Cardiac septum (tissue), 1 donor: ENCODE data around the gene FALEC. TPM values are rescaled to one million over a fixed set of nuclear protein-coding genes. Genes with fewer than 3 reads are reported as not detected.
A peak's percentile ranks its signal among the peaks of the same experiment; 100 is the strongest.

Experiments
- DNase-seq: peaks from one replicate; pipeline ENCODE4 v3.0.0-alpha.2; 2020; ENCODE audit warnings: low spot score
- intact Hi-C: fragments of 100-400 bp; cut with DNase I; formaldehyde crosslinking; loops from one replicate; pipeline ENCODE4 v1.14.0; 2022
- total RNA-seq: library from RNA; stranded (reverse); fragmentation: NEBNext Ultra II Directional; extraction: Animal tissue kit (Norgen Biotek cat#: 25700); gene quantifications from one replicate; pipeline ENCODE4 v1.2.1, GENCODE V29; 2021
- donor health status: DM: no; HTN: no; CAD: no.

FALEC gene
- total RNA-seq, 1 donor from 2014 or later: 0.46 TPM

DNA sequence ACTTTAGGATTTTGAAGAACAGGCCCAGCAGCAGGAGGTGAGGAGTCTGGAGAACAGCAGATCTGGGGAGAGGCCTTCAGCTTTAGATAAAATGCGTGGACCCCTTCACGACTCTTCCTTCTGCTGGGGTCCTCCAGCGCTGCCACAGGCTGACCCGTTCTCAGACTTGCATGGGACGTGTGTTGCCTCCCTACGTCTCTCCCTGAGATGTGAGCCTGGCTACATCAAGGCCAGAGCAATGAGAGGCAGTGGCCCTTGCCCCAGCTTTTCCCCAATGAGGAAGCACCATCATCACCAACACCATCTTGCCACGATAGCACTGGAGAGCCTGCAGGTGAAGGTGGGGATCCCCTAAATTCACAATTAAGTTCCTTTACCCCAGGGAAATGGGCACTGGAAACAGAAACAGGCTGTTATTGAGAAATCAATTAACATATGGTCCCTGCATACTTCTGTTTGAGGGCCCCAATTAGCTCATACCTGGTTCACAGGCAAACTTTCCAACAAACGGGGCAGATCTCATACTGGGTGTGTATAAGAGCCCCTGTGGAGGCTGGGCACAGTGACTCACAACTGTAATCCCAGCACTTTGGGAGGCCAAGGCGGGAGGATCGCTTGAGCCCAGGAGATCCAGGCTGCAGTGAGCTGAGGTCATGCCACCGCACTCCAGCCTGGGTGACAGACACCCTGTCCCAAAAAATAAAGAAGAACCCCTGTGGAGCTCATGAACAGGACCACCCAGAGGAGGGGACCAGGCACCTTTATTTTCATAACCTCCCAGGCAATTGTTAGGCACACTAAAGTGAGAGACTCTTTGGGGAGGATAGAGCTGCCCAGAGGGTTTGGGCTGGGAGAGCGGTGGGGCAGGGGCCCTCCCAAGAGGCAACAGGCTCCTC, 21.5 kb downstream of the FALEC start:
- no peak for DNase-seq
- intact Hi-C loops: no loop called here

GRCh38 chr1:150537732-150538684, 22.5 kb downstream of the FALEC start:
- DNase-seq: no peak
- intact Hi-C loops: no loop called here

DNA sequence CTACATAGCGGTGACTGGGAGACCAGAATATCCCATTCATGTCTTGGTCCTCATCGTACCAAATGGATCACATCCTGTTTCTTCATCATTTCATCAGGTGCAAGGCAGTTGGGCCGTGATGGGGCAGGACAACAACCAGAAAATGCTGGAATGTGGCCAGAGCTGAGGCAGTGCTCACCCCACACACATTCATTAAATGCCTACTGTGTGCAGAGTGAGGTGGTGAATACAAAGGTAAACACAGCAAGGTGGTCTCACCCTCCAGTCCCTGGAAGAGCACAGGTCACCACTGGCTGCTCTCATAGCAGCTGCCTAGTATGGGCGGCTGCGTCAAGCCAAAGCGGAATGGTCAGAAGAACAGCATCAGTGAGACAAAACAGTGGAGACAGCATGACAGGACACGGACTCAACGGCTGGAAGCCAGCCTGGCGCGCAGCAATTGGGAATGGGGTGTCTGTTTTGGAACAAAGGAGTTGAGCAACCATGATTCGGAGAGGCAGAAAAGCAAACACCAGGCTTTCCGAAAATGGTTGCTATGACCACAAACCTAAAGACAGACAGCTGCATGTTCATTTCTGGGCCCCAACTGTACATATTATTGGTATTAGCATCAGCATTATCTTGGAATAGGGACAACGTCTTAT, 28.1 kb downstream of the FALEC start:
- intact Hi-C loops: no loop called here
- no peak for DNase-seq

- DNase-seq: no peak
Observed at GRCh38 chr1:150544204-150544603, 28.7 kb downstream of the FALEC start.

DNA sequence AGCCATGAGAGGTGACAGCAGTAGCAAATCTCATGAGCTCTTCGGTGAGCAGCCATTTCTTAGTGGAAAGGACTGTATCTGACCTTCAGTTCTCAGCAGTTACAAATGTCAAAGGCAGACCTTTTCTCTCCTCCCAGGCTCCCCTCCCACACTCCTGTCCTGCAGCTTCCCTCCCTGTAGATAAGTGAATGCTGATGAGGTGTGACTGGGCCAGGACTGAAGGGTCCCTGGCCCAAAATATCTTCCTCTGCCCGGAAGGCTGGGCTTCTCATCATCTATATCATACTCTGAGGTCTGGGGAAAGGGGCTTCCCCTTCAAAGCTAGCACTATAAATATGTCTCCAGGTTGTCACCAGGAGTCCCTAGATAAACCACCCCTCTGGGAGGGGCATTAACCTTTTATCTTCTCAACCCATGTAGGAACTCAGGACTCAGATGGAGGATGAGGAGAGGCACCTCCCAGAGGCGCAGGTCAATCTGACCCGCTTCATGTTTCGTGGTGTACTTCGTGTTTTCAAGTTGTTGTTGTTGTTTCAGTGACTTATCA, 30.0 kb downstream of the FALEC start:
- DNase-seq: no peak
- intact Hi-C loops: no loop called here

More at GRCh38 chr1:150544204-150544603, 28.7 kb downstream of the FALEC start:
- intact Hi-C loops: no loop called here

DNA sequence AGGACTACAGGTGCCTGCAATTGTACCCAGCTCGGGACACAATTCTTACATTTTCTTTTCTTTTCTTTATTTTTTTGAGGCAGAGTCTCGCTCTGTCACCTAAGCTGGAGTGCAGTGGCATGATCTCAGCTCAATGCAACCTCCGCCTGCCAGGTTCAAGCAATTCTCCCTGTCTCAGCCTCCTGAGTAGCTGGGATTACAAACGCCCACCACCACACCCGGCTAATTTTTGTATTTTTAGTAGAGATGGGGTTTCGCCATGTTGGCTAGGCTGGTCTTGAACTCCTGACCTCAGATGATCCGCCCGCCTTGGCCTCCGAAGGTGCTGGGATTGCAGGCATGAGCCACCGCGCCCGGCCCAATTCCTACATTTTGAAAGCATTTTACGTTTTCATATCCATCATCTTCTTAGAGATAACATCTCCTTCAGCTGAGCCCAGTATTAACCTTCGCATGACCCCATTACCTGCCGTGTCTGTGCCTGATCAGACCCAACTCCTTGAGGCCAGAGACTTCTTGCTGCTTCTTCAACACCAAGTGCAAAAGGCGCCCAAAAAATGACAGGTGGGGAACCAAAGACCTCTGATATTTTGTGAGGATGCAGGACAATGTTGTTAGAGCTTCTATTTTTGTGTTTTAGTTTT, 30.9 kb downstream of the FALEC start:
- no peak for DNase-seq
- intact Hi-C loops: no loop called here

GRCh38 chr1:150548324-150548631, 32.7 kb downstream of the FALEC start:
- no peak for DNase-seq
- intact Hi-C loops: no loop called here

DNA sequence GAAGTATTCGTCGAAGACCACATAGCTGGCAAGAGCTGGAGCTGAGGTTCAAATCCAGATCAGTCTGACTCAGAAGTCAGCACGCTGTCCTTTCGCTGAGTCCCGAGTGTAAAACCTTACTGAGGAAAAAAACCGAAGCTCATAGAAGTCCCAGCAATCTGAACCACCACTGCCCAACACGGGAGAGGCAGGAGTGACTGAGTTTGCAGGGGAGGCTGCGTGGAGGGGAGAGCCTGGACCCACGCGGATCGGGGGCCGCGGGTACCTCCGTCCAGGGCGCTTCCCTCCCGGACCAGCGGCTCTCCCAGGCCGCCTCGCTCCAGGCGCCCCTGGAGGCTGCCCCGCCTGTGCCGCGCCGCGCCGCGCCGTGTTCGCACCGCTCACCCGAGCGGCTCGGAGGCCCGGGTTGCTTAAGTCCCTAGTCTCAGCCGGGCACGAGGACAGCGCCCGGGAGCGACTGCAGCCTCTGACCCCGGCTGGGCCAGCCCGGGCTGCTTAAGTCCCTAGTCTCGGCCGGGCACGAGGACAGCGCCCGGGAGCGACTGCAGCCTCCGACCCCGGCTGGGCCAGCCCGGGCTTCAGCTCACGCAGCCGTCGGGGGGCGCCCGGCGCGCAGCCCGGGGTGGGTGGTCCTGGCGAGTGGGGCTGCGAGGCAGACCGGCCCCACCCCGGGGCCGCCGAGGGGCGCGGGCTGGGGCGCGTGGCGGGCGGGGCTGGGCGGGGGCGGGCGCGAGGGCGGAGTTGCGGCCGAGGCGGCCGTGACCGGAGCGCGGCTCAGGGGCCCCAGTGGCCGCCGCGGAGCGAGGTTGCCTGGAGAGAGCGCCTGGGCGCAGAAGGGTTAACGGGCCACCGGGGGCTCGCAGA, 33.3 kb downstream of the FALEC start, which contains the start of gene ADAMTSL4:
Gene ADAMTSL4, plus strand, starts transcription at position 777 of the 864 bp plus-strand sequence. CDS start 2,881 bp downstream, outside the sequence.
- DNase-seq: no peak
- intact Hi-C loops: no loop called here

DNA sequence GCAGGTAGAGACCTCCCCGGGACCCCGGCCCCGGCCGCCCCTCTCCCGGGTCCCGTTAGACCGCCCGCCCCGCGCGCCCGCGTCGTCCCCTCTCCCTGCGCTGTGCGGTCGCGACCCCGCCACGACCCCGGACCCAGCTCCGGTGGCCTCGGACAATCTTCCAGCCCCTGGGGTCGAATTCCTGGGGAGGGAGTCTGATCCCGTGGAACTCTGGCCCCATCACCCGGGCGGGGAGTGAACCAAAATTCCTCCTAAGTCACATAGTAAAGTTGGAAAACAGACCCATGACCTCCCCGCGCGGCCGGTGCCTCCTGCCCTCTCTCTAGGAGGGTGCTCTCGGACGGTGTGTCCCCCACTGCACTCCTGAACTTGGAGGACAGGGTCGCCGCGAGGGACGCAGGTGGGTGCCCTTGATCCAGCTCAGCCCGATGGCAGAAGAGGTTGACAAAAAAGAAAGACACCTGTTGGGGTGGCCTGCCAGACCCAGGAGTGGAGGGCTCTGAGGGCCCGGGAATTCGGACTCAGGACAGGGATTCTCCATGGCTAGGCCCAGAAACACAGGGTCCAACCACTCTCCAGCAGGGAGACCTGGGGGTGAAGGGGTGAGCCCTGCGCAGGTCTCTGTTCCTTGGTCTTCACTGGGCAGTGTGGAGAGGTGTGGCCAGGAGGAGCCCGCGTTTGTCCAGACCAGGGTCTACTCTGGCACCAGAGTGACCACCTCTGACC, 34.1 kb downstream of the FALEC start:
- DNase-seq: no peak
- intact Hi-C loops: loop anchor here (10.0 kb wide), 1 partner anchor 185 kb away; the partner anchor contains the start of gene RPRD2

DNA sequence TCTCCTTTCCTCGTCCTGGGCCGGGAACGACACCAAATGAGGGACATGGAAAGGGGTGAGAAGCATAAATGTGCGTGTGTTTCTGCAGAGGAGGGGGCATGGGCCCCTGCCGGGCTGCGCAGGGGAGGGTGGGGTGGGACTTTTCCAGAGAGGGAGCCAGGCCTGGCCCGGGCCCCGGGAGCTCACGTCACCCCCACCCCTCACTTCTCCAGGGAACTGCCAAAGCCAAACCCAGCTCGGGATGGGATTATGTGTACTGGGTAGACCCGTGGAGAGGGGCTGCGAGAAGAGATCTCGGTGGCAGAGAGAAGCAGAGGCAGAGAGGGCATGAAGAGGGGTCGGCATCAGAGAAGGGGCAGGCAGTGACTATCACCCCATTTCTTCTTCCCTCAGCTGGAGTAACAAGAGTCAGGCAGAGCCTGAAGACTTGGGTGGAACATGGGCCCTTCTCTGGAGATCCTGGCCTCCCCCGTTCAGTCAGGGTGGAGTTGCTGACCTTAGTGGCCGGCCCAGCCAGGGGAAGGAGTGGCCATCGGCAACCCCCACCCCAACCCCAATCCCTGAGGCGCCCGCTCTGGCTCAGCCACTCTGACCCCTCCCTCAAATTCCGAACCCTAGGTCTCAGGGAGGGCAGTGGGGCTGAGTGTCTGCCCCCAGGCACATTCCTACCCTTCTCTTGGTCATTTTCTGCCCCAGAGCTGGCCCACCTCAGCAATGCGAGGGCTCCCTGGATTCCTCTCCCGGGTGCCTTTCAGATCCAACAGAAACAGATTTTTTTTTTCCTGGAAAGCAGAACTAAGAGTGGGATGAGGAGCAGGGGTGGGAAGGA, 34.9 kb downstream of the FALEC start:
- intact Hi-C loops: loop anchor here (10.0 kb wide), 1 partner anchor 186 kb away; the partner anchor contains the start of gene RPRD2
- DNase-seq: no peak

GRCh38 chr1:150551051-150551783, 35.7 kb downstream of the FALEC start:
- no peak for DNase-seq
- intact Hi-C loops: loop anchor here (10.0 kb wide), 1 partner anchor 186 kb away; the partner anchor contains the start of gene RPRD2

- intact Hi-C loops: loop anchor here (1.0 to 10.0 kb wide), 2 partner anchors 10 to 187 kb away; partner anchors contain the start of gene RPRD2
- no peak for DNase-seq
Observed at GRCh38 chr1:150551784-150552127, 36.2 kb downstream of the FALEC start.

DNA sequence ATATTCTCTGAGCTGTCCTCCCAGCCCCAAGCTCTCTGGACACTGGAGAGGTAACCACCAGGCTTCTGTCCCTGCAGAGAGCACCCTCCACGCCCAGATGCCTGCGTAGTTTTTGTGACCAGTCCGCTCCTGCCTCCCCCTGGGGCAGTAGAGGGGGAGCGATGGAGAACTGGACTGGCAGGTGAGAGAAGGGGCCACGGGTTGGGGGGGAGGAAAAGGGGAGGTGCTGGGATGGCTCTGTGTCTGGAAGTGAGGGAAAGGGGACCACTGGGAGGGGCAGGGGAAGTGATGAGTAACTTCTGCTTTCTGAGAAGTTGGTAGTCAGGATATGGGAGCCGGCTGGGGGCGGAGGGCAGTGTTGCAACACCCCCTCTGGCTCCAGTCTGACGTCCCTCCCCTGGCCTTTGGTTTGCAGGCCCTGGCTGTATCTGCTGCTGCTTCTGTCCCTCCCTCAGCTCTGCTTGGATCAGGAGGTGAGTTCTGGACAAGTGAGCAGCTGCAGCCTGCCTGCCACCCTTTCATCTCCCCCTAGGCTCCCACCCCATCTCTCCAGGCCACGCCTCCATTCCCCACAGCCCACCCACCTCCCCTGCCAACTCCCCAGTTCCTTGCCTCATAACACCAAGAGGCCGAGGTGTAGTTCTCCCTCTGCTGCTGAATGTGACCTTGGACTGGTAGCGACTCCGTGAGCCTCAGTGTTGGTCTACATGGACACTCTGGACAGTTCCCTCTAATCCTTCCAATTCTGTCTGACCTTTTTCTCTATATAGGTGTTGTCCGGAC, 36.8 kb downstream of the FALEC start:
- peak; percentile 93 for DNase-seq
- intact Hi-C loops: loop anchor here (1.0 to 10.0 kb wide), 2 partner anchors 9 to 188 kb away; partner anchors contain the start of gene RPRD2

GRCh38 chr1:150552911-150553289, 37.3 kb downstream of the FALEC start:
- no peak for DNase-seq
- intact Hi-C loops: loop anchor here (1.0 to 10.0 kb wide), 2 partner anchors 8 to 188 kb away; partner anchors contain the start of gene RPRD2
